Measurements from ENCODE around the gene CPNE5.
"Not testable (repeated sequence)": the region's sequence is repeated elsewhere in the genome, so short reads cannot be mapped to it uniquely, and the experiment has no call there.

CPNE5 gene

DNA sequence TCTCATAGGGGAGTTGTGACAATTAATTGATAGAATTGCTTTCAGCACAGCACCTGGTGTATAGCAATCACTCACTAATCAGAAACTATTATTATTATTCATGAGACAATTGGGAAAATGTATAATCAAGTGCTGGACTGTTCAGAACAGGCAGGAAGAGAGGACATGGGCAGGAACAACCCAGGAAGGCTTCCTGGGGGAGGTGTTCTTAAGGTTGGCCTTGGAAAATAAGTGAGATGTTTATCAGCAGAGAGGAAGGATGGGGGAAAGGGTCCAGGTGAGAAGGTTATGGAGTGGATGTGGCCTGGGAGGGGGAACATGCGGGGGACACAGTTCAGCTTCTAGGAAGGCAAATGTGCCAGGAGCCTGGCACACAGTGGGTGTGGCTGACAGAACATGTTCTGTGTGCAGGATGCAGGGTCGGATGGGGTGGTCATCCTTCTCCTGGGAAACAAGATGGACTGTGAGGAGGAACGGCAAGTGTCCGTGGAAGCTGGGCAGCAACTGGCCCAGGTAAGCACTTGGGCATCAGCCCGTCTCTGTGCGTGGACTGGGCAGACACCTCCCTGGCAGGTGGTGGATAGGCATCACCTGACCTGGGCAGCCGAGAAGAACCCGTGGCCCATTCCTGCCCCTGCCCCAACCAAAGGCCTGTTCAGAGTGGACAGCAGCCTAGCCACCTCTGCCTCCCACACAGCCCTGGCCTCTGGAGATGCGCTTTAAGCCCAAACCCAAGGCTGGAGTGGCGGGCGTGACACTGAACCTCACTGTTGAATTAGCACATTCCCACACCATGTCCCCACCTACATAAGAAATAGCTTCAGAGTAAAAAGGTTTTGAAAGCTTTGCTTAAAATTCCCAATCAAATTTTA is 110.7 kb downstream of the CPNE5 start:
- no peak for DNase-seq

DNA sequence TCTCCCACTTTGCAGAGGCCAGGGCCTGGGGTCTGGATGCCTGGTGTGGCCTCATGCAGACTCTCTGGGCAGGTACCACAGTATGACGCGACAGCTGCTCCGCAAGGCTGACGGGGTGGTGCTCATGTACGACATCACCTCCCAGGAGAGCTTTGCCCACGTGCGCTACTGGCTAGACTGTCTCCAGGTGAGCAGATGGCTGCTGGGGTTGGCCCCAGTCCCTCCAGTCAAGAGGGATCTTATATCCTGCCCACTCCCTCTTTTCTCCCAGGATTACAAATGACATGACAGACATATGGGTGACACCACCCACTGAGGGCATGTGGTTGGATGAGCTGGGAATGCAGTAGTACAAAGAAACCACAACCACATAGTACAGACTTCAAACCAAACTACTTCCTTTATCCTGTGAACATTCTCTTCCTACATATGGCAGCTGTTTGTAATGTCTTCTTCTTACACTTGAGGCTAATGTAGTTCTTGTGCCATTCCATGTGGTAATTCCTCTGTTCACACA is 111.7 kb downstream of the CPNE5 start:
- DNase-seq: no peak

DNA sequence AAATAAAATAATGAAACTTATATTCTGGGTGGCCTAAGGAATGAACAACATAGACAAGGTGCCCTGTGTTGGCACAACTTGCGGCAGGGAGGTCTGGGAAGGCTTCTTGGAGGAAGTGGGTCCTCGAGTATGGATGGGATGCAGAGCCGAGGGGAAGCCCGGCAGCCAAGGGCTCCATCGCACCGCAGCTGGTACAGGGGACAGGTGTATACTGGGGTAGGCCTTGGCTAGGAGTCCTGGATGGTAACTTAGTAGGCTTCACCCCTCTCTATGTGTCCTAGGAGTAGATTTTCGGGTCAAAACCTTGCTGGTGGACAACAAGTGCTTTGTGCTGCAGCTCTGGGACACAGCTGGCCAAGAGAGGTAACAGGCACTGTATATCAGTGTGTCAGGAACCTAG is 113.7 kb downstream of the CPNE5 start:
- no peak for DNase-seq

DNA sequence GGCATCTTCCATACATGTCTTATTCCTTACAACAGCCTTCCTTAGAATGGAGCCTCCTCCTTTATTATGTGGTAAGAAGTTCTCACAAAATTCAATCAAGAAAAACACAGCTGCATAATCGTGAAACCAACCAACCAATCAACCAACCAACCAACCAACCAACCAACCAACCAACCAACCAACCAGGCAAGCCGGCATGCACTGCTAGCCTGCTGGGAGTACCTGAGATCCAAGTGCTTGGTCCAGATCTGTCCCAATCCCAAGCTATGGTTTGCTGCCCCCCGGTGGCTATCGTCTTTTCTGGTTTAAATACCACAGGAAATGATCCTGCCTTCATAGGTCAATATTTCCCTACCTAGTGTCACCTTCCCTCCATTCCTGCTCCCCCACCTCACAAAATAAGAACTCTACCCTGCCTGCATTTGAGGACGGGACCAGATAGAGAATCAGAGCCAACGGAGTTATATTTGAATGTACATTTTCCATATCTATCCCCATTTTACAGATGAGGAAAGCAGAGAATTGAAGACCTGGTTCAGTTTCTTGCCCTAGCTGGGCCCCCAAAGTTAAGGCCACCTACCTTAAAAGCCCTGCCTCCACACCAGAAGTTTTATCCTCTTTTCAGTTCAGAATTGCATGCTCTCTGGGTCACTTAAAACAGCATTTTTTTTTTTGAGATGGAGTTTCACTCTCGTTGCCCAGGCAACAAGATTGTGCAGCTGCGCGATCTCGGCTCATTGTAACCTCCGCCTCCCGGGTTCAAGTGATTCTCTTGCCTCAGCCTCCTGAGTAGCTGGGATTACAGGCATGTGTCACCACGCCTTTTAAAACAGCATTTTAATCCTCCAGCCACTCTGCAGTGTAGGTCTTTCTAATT is 114.5 kb downstream of the CPNE5 start:
- peak in 16 of 58 donors; percentile 3 to 57 (median 22) for DNase-seq

DNA sequence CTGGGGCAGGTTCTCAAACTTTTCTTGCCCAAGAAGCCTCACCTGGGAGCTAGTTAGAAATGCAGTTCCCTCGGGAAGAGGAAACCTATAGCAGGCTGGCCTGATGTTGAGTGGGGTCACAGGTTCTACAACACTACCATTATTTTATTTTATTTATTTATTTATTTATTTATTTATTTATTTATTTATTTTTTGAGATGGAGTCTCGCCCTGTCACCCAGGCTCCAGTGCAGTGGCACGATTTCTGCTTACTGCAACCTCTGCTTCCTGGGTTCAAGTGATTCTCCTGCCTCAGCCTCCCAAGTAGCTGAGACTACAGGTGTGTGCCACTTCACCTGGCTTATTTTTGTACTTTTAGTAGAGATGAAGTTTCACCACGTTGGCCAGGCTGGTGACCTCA is 115.3 kb downstream of the CPNE5 start:
- DNase-seq: not testable (repeated sequence)

DNA sequence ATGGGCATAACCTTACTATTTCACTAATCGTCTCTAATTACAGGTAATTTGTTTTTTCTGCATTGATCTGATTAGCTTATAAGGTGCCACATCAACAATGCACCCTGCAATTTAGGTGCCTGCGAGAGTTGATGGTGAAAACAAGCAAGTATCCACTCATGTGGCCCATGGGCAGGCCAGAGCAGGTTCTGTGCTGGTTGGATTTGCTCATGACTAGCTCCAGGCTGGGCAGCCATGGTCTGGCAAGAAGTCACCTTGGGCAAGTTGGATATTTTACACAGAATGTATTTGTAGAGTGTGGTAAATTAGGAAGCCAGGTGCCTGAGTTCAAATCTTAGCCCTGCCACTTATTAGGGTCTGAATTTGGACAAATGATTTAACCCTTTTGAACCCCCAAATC is 116.4 kb downstream of the CPNE5 start:
- no peak for DNase-seq

DNA sequence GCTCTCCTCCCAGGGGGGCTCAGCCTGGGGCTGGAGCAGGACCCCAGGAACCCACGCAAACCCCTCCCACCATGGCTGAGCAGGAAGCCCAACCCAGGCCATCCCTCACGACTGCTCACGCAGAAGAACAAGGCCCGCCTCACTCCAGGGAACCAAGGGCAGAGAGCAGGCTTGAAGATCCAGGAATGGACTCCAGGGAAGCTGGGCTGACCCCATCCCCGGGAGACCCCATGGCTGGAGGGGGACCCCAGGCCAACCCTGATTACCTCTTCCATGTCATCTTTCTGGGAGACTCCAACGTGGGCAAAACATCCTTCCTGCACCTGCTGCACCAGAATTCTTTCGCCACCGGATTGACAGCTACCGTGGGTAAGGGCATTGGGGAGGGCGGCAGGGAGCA is 116.9 kb downstream of the CPNE5 start:
- no peak for DNase-seq

DNA sequence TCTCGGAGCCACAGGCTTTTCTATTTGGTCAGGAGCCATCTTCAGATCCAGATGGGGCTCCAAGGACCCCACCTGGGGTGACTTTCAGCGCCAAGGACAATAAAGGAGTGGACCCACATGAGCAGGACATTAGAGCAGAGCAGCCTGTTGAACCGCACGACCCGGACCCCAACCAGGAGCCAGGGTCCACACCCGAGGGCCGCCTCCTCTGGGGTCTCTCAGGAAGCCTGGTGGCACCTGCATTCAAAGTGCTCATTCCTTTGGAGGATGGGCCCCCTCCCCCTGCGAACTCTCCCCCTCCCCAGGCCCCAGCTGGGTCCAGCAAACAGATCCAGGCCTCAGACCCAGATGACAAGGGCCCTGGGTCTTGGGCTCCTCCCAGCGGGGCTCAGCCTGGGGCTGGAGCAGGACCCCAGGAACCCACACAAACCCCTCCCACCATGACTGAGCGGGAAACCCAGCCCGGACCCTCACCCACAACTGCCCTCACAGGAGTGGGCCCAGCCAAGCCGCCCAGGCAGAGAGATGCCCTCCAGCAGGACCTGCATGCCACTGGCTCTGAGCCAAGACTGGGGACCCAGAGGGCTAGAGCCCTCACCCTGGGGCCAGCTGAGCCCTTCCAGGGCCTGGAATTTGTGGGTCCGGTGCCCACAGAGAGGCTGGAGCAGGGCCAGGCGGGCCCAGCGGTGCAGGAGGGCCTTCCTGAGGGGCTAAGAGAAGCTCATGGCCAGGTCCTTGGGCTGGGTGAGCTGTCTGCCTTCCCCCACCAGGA is 117.7 kb downstream of the CPNE5 start:
- no peak for DNase-seq

DNA sequence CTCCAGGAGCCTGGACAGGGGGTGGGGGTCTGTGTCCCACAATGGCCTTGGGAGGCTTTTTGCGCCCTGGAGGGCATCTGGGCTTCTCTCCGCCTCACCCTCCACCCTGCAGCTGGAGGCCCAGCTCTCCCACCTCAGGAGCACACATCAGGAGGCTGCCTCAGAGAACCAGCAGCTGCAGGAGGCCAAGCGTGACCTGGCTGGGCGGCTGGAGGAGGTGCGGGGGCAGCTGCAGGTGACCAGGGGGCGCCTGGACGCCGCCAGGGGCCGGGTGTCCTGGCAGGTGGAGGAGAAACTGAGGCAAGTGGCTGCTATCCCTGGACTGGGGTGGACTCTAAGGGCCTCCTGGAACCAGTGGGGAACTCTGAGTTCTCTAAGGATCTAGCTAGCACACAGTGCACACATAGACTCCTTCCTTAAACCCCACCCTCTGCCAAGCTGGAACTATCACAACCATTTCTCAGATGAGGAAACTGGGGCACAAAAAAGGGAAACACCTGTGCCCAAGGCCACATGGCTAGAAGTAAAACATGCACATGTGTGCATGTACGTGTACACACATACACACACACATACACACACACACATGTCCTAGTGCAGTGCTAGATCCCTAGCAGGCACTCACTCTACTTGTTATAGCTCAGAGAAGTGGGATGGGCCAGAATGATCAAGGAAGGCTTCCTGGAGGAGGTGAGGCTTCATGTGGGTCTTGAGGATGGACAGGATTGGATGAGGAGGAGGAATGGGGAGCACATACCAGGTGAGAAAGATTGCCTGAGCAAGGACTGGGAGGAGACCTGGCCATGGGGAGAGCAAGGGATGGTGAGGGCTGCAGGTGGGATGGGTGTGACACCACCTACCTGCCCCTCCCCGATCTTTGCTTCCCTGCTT is 118.7 kb downstream of the CPNE5 start:
- DNase-seq: no peak

DNA sequence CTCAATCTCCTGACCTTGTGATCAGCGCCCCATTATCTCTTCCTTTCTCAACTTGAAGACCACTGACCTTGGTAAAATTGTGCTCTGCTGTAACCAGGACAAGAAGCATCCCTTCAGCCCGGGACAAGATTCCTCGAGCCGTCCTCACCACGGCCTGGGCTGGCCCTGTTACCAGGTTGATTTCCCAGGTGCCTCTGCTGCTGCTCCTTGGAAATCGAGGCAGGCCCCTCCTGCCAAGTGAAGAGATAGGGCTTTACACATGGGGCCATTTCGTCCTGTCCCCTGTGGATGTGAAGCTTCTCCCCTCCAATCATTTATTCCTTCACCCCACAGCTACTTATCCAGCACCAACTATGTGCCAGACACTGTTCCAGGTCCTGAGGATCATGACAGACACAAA is 120.1 kb downstream of the CPNE5 start:
- DNase-seq: no peak

DNA sequence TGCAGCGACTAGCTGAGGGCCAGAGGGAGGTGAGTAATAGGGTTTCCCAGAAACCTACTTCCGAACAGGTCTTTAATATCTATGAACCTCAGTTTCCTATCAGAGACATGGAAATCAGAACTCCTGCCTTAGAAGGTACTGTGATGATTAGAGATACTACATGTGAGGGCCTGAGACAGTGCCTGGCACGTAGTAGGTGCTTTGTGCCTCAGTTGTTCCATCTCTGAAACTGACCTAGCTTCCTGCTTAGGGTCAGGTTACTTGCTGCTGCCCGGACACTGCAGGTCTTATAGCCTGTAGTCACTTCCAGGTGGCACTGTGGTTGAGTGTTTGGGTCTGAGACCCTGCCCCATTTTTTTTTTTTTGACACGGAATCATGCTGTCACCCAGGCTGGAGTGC is 120.7 kb downstream of the CPNE5 start:
- DNase-seq: no peak

DNA sequence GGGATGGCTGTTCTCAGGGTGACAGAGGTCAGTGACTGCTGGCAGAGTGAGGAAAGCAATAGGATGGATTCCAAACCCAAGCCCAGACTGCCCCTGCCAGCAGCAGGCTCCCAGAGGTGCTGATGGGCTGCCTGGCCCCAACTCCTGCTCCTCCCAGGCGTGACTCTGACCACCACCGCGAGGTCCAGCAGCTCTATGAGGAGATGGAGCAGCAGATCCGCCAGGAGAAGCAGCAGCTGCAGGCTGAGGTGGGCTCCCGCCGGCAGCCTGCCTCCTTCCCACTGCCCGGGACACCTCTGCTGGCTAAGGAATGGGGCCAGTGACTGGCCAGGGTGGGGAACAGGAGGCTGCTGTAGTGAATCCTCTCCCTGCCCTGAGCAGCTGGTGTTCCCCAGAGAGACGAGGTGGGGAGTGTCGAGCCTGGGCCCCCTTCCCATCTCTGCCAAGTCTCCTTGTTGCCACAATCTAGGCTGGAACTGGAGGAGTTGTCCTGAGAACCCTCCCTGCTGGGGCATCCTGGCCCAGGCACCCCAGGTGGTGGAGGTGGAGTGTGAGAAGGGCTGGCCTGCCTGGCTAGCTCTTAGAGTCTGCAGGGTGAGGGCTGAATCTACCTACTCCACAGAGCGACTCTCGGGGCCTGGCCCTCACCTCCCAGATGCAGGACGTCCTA is 121.2 kb downstream of the CPNE5 start:
- DNase-seq: no peak

DNA sequence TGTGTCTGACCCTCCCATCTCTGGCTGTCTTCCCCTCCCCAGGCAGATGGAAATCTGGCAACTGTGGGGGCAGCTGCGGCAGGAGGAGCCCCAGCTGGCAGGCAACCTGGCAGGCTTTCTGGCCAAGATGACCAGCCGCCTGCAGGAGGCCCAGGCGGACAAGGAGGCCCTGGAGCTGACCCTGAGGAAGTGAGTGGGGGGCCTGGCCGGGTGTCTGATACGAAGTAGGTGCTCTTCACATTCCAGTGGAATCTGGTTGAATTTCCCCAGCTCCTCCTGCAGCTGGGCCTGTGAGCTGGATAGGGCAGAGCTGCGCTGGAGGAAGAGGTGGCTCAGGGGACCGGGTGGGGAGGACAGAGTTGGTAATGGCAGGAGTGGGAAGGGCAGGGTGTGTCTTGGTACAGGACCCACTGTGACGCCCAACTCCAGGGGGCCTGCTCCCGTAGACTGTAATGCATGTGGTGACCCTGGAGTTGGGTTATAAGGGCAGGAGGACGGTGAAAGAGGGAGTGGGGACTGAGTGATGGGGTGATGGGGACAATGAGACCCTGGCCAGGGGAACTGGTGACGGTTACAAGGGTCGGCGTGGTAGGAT is 121.9 kb downstream of the CPNE5 start:
- no peak for DNase-seq

DNA sequence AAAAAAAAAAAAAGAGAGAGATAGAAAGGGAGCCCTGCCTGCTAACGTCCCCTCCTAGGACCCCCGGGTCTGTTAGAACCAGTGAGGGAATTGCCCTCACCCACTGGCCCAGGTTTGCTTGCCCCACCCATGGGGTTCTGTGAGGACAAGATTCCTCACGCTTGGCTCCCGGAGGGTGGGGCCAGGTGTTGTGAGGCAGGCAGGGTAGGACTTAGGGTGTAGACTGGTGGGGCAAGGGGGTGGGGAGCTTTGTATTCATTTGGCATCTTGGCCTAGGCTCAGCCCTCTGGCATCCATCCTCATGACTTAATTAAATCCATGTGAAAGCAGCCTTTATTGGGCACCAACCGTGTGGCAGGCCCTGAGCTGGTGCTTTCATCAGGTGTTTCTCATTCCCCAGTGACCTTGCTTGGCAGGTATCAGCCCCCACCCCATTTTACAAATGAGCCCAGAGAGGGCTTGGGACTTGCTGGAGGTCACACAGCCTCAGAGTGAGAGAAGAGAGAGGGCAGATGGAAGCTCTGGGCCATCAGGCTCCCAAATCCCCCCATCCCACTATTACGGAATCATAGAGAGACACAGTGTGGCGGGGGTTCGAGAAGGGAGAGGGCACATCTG is 122.7 kb downstream of the CPNE5 start:
- no peak for DNase-seq

DNA sequence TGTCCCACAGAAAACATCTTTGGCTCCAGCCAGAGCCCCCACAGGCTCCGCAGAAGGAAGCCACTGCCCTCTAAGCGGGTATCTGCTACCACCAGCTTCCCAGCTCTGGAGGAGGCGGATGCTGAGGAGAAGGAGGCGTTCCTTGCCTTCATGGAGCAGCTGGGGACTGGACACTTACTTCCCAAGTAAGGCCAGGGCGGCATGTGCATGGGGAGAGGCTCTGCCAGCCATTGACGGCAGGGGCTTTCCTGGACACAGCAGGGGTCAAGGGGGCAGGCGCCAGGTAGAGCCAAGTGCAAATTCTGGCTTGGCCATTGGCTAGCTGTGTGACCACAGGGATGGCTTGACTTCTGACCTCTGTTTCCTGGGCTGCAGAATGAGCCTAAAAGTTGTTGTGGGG is 123.8 kb downstream of the CPNE5 start:
- DNase-seq: no peak

DNA sequence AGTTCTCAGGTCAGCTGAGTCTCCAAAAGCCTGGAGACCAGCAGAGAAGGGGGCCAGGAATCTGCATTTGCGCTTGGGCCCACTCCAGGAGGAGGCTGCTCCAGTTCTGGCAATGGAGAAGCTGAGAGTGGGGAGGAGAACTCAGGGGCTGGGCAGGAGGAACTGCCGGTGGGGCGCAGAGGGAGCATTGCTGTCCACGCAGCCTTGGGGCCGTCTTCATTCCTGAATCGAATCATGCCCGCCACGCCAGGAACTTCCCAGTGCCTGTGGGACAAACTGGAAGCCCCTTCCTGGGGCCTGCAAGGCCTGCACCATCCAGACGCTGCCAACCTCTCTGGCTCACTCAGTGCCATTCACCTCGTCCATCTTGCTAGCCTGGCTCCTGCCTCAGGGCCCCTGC is 124.7 kb downstream of the CPNE5 start:
- DNase-seq: no peak

DNA sequence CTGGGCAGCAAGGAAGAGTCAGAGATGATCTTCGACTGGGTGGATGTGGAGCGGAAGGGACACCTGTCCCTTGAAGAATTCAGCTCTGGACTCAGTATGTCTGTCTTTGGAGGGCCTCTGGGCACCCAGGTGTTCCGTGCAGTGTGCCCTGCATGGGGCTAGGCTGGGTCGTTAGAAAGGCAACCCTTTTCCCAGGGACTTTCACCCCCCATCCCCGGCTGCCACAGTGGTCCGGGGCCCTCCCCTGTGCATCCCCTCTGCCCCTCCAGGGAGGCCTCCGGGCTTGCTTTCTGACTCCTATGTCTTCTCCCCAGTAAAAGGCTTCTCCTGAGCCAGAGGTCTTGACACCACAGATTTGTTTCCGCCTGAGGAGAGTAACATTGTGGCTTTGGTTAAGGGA is 125.4 kb downstream of the CPNE5 start:
- no peak for DNase-seq

DNA sequence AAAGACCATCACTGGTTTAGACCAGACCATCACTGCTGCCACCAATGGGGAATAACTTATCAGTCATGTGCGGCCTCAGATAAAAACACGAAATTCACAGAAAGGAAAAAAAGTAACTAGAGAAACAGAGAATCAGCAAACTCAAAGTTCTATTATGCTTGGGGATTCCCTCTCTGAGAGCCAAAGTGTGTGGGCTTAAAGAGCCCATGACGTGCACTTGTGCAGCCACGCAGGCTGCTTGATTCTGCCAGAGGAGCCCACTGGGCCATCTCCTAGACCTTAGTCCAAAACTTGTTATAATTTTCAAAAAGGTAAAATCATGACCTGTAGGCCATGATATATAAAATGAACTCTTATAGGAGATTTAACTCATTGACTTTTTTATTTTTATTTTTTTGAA is 126.4 kb downstream of the CPNE5 start:
- DNase-seq: no peak

DNA sequence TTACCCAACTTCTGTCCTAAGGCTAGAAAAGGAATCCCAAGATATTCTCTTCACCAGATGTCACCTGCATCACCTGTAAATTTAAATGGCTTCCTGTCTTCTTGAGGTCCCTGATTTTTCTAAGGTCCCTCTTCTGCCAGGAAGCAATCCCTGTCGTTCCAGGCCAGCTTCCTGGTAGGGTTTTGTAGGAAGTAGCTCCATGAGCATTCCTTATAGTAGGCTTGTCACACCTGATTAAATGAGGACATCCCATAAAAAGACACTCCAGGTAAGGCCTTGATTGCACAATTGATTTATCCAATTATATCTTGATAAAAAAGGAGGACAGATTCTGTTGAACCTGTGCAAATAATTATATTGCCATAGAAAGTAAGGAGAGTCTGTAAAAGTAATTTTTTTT is 132.9 kb downstream of the CPNE5 start:
- DNase-seq: no peak

Measured in anterior cingulate cortex (tissue), 58 donors.